HCT116 (cell line): Measurements from ENCODE around the gene PDCD1LG2. TPM values are rescaled to one million over a fixed set of nuclear protein-coding genes. Genes with fewer than 3 reads are reported as not detected.

Source experiments
- ATAC-seq: fragments of 200-7000 bp; cut with Tn5 transposase; 2 replicates; pipeline ENCODE4 v1.9.1; 2020; ENCODE audit warnings: mild to moderate bottlenecking, moderate library complexity
- BruUV-seq: library from RNA; stranded (reverse); fragments of 400-500 nt; replicated peaks from 2 replicates; lab custom pipeline; 2021; lab: Mats Ljungman, UMichigan
- CTCF ChIA-PET: fragments of 300-600 bp; sonication (Branson Sonifier 250); formaldehyde crosslinking; loops from one replicate; lab custom pipeline; 2021; ENCODE audit warnings: antibody characterized with exemption; lab: Charles Lee
- POLR2A ChIA-PET: fragments of 300-600, 350-600 bp; sonication (Branson Sonifier 250); formaldehyde crosslinking; loops from one replicate; lab custom pipeline; 2021; ENCODE audit warnings: antibody characterized with exemption; lab: Charles Lee
- RAD21 ChIA-PET, 2 experiments: fragments of 300-600 bp; sonication (Branson Sonifier 250); formaldehyde crosslinking; loops; one replicate each; lab custom pipeline; 2023; ENCODE audit warnings: low total read pairs in 2 of 2; ENCODE audit not compliant: uncharacterized antibody in 2 of 2, unreplicated experiment in 2 of 2, low non-redundant PET in 1 of 2; lab: Charles Lee
- DNase-seq: peaks from one replicate; pipeline ENCODE4 v3.0.0-alpha.2; 2010; ENCODE audit warnings: low read depth, low spot score
- H2AFZ ChIP-seq: fragments of 200-600 bp; shearing (Covaris generic), sonication (generic); 2 replicates; pipeline ENCODE4 v1.6.1; 2017; ENCODE audit warnings: low read depth, mixed run types, mixed read lengths, antibody characterized with exemption, low read length; ENCODE audit not compliant: poor library complexity, severe bottlenecking
- H3K27ac ChIP-seq: 2 replicates; pipeline ENCODE4 v1.5.1; 2012; ENCODE audit warnings: low read depth, low read length
- H3K27me3 ChIP-seq: fragments of 200-600 bp; sonication (generic); 2 replicates; pipeline ENCODE4 v1.6.1; 2016; ENCODE audit warnings: mixed run types, low read length, mixed read lengths; ENCODE audit not compliant: insufficient read depth
- H3K36me3 ChIP-seq, 2 experiments: fragments of 200-500 bp in 1 of 2; fragments of 200-600 bp in 1 of 2; sonication (Bioruptor generic) in 1 of 2; sonication (generic) in 1 of 2; 2 replicates each; pipeline versions ENCODE4 v1.5.1 to v1.6.1; 2014 to 2016; ENCODE audit warnings: low read length in 2 of 2, inconsistent platforms in 1 of 2, mixed read lengths in 1 of 2, mixed run types in 1 of 2; ENCODE audit not compliant: insufficient read depth in 2 of 2, control insufficient read depth in 1 of 2
- H3K4me1 ChIP-seq, 2 experiments: fragments of 200-600 bp in 1 of 2; sonication (generic) in 1 of 2; 2 replicates each; pipeline versions ENCODE4 v1.5.1 to v1.6.1; 2012 to 2017; ENCODE audit warnings: low read length in 2 of 2, inconsistent platforms in 1 of 2, mild to moderate bottlenecking in 1 of 2, mixed read lengths in 1 of 2, mixed run types in 1 of 2, moderate library complexity in 1 of 2; ENCODE audit not compliant: insufficient read depth in 2 of 2, control insufficient read depth in 1 of 2
- H3K4me2 ChIP-seq: fragments of 200-600 bp; sonication (generic); 2 replicates; pipeline ENCODE4 v1.6.1; 2017; ENCODE audit warnings: mixed run types, low read length, mixed read lengths
- H3K4me3 ChIP-seq, 2 experiments: fragments of 200-600 bp in 1 of 2; sonication (generic) in 1 of 2; replicated peaks in 1 of 2; 2 replicates each; pipeline ENCODE4 v1.5.1; 2011 to 2016; ENCODE audit warnings: low read length in 2 of 2, control low read depth in 1 of 2, low read depth in 1 of 2, mild to moderate bottlenecking in 1 of 2, mixed read lengths in 1 of 2, mixed run types in 1 of 2
- H3K79me2 ChIP-seq: fragments of 200-600 bp; sonication (generic); 2 replicates; pipeline ENCODE4 v1.6.1; 2017; ENCODE audit warnings: mild to moderate bottlenecking, mixed run types, low read length, moderate library complexity, mixed read lengths; ENCODE audit not compliant: insufficient read depth
- H3K9ac ChIP-seq: fragments of 200-600 bp; sonication (generic); 2 replicates; pipeline ENCODE4 v1.6.1; 2016; ENCODE audit warnings: low read length, mixed read lengths
- H3K9me2 ChIP-seq: fragments of 200-600 bp; sonication (generic), shearing (Covaris generic); 2 replicates; pipeline ENCODE4 v1.6.1; 2017; ENCODE audit warnings: mixed run types, mild to moderate bottlenecking, moderate library complexity; ENCODE audit not compliant: insufficient read depth
- H3K9me3 ChIP-seq, 2 experiments: fragments of 200-500 bp in 1 of 2; fragments of 200-600 bp in 1 of 2; sonication (Bioruptor generic) in 1 of 2; sonication (generic) in 1 of 2; 2 replicates each; pipeline ENCODE4 v1.6.1; 2014 to 2017; ENCODE audit warnings: low read length in 2 of 2, mixed read lengths in 2 of 2, inconsistent platforms in 1 of 2, low read depth in 1 of 2, mild to moderate bottlenecking in 1 of 2, mixed run types in 1 of 2, moderate library complexity in 1 of 2; ENCODE audit not compliant: control insufficient read depth in 1 of 2, insufficient read depth in 1 of 2
- H4K20me1 ChIP-seq: fragments of 200-600 bp; sonication (generic), shearing (Covaris generic); 2 replicates; pipeline ENCODE4 v1.6.1; 2017; ENCODE audit warnings: mixed run types, mild to moderate bottlenecking, moderate library complexity; ENCODE audit not compliant: insufficient read depth
- CBX3 ChIP-seq: IDR thresholded peaks from 2 replicates; pipeline ENCODE4 v1.6.1; 2012; ENCODE audit warnings: low read depth
- EGR1 ChIP-seq: IDR thresholded peaks from 2 replicates; pipeline ENCODE4 v1.6.1; 2012; ENCODE audit warnings: low read depth
- ELF1 ChIP-seq: IDR thresholded peaks from 2 replicates; pipeline ENCODE4 v1.6.1; 2012; ENCODE audit warnings: low read depth, borderline replicate concordance
- EZH2phosphoT487 ChIP-seq: fragments of 200-600 bp; IDR thresholded peaks from 2 replicates; pipeline ENCODE4 v1.6.1; 2018; ENCODE audit warnings: antibody characterized with exemption, borderline replicate concordance
- MAX ChIP-seq: IDR thresholded peaks from 2 replicates; pipeline ENCODE4 v1.6.1; 2012
- POLR2AphosphoS5 ChIP-seq: IDR thresholded peaks from 2 replicates; pipeline ENCODE4 v1.6.1; 2011; ENCODE audit warnings: mild to moderate bottlenecking, low read depth, low read length, moderate library complexity
- REST ChIP-seq: IDR thresholded peaks from 2 replicates; pipeline ENCODE4 v1.6.1; 2012; ENCODE audit warnings: low read depth
- SIN3A ChIP-seq: IDR thresholded peaks from 2 replicates; pipeline ENCODE4 v1.6.1; 2012; ENCODE audit warnings: low read depth
- YY1 ChIP-seq: IDR thresholded peaks from 2 replicates; pipeline ENCODE4 v1.6.1; 2011; ENCODE audit warnings: low read length, low read depth, moderate library complexity, mild to moderate bottlenecking; ENCODE audit not compliant: insufficient replicate concordance; ENCODE audit errors: extremely low read depth
- ZBTB33 ChIP-seq: IDR thresholded peaks from 2 replicates; pipeline ENCODE4 v1.6.1; 2011; ENCODE audit warnings: mild to moderate bottlenecking, low read length, moderate library complexity; ENCODE audit not compliant: insufficient replicate concordance; ENCODE audit errors: extremely low read depth
- intact Hi-C: fragments of 100-400 bp; cut with micrococcal nuclease; formaldehyde crosslinking; loops from 2 replicates; pipeline ENCODE4 v1.10.0; 2022
- total RNA-seq: library from RNA; stranded (reverse); gene quantifications from one replicate; pipeline ENCODE4 v1.2.1, GENCODE V29; 2021; ENCODE audit not compliant: unreplicated experiment

Gene PDCD1LG2
- total RNA-seq, 1 experiment from 2014 or later, result not detected

GRCh38 chr9:5551368-5552150 is 41.2 kb downstream of the PDCD1LG2 start:
- Histone ChIP-seq H2AFZ (no peak overlapping the region), H3K4me1 (no peaks in the 10 kb centered on the region), H3K79me2 (no peaks in the 10 kb centered on the region), H3K9me2 (no peaks in the 10 kb centered on the region), H3K27ac (no peak overlapping the region), H3K36me3 (no peaks in the 10 kb centered on the region), H3K27me3 (no peaks in the 10 kb centered on the region), H3K4me3 (no peak overlapping the region), H4K20me1 (no peaks in the 10 kb centered on the region)
- DNase-seq, result no peak
- no peak for TF ChIP-seq ELF1
- no peak for TF ChIP-seq SIN3A
- no peak for TF ChIP-seq EGR1
- TF ChIP-seq ZBTB33, result no peak
- no peak for TF ChIP-seq EZH2phosphoT487
- TF ChIP-seq YY1, result no peak
- no peak for TF ChIP-seq CBX3
- TF ChIP-seq POLR2AphosphoS5, result no peak
- no peak for TF ChIP-seq REST
- no peak for TF ChIP-seq MAX
- TF ChIP-seq, all 23 proteins: peak for 0
- no peak overlapping the region for H3K9ac ChIP-seq
- ChIA-PET CTCF (no interaction called here), RAD21 (no interaction called here), POLR2A (no interaction called here)
- no peak overlapping the region for H3K4me2 ChIP-seq
- ATAC-seq, result no peak
- no peaks in the 10 kb centered on the region for H3K9me3 ChIP-seq
- no TSS peak for BruUV-seq
- intact Hi-C loops, result no loop called here
